Central memory CD4-positive, alpha-beta T cell (primary cell): ENCODE data around the gene GADL1.

ENCODE experiments used
- DNase-seq: peaks from one replicate; pipeline ENCODE4 v3.0.0; 2022

Gene GADL1

DNA sequence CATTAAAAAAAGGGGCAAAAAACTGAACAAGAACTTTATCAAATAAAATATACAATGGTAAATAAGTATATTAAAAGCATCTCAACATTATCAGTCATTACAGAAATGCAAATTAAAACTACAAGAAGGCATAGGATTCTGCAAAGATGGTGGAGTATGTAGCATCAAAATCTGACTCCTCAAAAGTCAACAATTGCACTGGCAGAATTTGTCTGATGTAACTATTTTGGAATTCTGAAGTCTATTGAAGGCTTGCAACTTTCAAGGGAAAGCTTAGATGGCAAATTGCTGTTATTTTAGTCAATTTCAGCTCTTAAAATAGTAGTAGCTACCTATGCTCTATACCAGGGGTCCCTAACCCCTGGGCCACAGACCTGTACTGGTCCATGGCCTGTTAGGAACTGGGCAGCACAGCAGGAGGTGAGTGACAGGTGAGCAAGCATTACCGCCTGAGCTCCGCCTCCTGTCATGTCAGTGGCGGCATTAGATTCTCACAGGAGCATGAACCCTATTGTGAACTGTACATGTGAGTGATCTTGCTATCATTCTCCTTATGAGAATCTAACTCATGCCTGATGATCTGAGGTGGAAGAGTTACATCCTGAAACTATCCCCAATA is 180.5 kb downstream of the GADL1 start:
- no peak for DNase-seq

DNA sequence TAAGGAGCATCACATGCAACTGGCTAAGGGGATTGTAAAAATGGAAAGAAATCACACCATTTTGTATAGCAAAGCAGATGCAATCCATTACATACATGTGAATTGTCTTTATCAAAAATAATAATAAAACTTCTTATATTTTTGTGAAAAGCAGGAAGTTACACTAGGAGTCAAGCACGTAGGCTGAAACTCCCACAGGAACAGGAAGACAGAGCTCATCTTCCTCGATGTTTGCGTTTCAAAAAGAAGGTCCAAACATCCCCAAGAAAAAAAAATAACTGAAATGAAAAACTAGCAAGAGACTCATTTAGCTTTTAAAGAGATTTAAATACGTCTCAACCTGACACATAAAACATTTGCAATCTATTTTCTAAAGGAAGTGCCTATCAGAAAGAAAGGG is 181.5 kb downstream of the GADL1 start:
- DNase-seq, result no peak

DNA sequence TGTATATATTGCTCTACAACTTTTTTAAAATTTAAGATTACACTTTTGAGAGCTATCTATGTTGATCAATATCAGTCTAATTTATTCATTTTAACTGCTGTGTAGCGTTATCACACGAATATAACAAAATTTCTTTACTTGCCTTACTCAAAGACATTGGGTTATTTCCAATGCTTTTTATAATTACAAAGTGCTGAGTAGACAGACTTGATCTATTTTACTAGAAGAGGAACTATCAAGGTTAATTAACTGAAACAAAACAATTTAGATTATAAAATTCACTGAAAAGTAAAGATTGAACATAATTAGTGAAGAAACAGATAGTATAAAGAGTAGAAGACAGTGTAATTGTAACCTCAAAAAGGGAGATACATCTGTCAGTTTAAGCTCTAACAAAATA is 182.6 kb downstream of the GADL1 start:
- DNase-seq, result no peak

DNA sequence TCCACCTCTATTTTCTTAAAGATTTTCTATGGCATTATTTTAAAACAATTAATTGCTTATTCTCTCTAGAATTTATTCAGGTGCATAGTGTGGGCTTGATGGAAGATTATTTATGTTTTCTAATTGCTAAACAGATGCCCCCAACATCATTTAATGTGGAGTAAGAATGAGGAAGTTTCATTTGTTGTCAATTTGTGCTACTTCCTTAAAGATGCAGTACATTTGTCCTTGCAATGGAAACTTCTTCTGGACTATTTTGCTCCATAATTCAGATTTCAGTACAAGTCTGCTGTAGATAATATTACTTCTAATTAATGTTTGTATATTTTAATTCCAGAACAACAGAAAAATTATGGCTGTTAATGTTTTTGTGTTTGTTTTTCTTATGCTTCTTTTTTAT is 183.3 kb downstream of the GADL1 start:
- DNase-seq, result no peak

DNA sequence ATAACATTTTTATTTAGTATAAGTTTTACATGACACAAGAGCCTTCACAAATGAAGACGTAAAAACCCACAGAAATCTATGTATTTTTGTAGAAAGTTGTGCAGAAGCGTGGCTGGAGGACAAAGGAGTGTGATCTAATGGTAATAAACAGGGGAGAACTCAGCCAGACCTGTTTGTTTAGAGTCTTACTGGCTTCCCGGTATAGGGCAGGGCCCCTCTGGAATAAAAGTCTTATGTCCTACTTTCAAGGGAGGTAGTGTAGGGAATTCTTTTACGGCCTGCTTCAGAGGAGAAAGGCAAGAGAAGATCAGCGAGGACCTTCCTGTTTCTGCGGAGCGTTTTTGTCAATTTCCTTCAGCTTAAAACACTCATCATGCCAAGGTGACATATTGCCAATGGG is 184.4 kb downstream of the GADL1 start:
- no peak for DNase-seq

DNA sequence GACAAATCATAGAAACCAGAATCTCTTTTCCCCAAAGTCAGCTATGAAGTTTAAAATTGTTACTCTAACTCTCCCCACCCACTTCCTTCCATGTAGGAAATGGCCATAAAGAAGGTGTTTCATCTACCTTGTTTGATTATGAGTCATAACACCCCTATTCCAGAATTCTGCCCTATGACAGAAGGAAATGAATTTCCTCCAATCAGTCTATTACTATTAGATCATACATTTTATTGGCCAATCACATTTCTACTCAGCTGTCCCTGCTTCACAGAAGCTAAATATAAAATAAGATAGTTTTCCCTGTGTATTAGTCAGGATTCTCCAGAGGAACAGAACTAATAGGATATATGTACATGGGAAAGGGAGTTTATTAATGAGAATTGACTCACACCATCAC is 186.0 kb downstream of the GADL1 start:
- DNase-seq, result no peak

DNA sequence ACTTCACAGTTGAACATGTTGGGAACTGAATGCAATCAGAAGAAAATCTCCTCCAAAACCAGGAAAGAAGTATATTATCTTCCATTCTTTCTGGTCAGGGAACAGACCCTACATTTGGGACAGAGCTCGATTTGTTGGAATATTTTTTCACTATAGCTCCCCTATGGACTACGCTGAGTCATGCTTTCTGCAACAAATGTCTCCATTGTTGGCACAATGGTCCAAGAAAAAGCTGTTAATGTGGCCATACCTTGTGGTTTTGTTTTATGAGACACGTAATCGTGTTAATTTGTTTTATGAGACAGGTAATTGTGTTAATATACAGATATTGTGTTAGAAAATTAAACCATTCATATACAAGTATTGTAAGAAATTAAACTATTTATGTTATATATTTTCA is 186.6 kb downstream of the GADL1 start:
- no peak for DNase-seq

DNA sequence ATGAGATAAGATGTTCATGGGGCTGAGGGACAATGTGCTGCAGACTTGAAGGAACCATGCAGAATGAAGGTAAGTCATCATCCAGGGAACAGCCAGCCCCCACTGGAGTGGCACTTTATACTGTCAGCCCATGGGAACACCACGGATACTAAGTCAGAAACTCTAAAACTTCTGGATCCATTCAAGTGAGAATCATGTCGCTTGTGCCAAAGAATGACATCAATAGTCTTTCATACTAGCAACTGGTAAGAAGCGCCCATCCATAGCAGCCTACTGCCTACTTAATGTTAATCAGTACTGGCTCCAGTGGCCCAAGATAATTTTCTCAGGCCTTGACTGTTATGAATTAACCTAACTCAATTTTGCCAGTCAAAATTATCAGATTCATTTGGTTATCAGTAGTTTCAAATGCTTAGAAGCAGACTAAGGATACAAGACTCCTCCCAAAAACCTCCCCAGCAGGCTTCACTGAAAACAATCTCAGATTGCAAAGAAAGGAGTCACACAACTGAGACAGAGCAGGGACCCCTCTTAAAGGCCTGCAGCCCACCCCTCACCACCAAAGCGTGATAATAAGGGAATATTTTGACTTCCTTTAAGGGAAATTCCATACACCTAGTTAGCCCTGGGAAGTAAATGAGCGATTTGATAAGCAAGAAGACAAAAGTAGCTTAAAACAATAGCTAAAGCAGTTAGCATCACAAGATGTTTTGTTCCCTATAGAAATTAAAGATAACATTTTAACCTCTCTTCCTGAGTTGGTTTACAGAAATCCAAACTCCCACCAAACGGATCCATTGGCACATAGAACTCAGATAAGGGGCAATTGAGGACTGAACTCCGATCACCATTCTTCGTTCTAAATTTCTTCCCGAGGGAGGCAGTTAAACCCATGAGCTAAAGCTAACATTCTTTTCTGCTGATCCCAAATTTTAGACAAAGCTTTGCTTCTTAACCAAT is 189.2 kb downstream of the GADL1 start:
- DNase-seq, result no peak

DNA sequence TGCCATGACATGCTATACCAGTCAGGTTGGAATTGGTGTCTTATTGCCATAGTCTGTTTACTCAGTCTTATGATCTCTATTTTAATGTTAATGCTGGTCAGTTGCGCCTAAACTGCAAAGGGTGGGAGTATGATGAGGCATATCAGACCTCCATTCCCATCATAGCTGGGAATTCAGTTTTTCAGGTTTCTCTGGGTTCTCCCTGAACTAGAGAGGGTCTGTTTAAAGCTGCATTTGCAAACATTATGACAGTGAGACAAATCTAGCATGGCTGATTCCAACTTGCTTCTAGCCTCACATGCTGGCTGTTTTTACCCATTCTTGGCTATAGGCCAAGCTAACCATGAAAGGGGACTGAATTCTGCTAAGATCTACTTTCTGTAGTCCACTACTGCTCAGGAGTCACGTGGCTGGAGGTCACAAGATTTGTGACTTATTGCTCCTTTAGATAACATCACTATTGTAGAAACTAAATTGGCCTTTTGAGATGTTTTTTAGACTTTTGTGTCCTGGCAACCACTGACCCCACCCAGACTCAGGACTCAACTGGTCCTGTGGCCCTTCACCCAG is 191.5 kb downstream of the GADL1 start:
- DNase-seq, result no peak

DNA sequence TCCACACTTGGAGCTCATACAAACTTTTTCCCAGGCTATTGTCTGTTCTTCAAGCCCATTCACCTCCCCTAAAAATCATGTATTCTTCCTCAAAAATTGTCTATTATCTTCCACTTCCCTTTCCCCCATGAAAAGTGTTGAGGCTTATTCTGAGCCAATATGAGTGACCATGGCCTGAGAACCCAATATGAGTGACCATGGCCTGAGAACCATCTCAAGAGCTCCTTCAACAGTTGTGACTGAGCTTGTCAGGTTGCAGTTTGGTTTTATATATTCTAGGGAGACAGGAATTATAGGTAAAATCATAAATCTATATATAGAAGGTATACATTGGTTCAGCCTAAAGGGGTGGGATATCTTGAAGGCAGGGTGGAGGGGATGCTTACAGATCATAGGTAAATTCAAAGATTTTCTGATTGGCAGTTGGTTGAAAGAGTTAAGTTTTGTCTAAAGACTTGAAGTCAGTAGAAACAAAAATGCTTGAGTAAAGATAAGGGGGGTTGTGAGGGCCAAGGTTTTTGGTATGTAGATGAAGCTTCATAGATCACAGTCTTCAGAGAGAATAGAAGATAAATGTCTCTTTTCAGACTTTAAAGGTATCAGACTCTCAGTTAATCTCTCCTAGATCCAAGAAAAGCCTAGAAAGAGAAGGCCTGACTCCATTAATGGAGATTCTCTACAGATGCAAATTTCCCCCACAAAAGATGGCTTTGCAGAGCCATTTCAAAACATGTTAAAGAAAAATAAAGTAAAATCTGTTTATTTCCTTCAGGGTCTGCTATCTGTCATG is 192.2 kb downstream of the GADL1 start:
- DNase-seq, result no peak

DNA sequence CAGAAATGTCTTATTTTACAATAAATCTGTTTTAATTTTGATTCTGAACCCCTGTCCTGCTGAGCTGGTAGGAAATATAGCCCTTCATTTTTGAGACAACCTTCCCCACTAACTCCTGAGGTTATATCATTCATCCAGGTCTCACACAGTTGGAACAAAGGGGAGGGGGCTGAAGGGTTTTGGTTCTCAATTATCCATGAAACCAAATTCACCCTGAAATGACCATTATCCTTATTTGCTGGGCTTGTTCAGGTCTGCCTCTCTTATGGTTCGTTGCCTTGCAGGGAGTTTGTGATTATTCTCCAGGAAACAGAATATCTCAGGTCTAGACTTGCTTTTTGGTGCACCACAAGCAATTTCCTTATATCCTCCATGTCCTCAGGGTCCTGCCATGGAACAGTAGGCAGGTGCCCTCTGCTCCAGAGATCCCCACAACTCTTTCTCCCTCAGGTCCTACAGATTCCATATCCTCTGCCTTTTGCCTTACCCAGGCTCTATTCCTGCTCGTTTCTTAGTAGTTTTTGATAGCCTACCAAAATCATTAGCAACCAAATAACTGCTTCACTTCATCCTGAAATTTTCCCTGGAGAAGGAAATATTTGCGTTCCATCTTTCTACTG is 193.6 kb downstream of the GADL1 start:
- DNase-seq, result no peak

DNA sequence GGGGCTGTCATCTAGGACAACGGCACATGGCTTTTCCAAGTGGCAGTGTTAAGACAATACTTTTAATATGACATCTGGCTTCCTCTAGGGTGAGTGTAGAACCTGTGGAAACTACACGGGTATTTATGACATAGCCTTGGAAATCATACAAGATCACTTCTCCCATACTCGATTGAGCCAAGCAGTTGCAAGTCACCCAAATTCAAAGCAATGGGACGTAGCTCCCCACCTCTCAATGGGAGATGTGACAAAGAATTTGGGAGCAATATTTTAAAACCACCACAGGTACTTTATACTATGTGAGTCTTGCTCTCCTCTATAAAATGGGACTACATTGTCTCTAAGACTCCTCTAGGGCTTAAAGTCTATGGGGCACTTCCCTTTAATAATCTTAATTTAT is 194.5 kb downstream of the GADL1 start:
- no peak for DNase-seq

DNA sequence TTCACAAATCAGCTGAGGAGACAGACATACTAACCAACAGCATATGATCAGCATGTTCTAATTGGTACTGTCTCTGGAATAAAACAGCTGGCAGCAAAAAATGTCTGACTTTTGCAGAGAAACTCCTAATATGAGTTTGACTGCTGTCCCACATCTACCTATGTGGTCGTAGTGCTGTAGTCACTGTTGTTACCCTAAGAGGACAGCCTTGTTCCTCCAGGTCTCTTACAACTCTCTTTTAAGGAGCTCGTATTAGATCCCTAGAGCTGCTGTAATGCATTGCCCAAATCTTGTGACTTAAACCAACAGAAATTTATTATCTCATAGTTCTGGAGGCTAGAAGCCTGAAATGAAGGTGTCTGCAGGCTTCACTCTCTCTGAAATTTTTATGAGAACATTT is 195.9 kb downstream of the GADL1 start:
- DNase-seq, result no peak

DNA sequence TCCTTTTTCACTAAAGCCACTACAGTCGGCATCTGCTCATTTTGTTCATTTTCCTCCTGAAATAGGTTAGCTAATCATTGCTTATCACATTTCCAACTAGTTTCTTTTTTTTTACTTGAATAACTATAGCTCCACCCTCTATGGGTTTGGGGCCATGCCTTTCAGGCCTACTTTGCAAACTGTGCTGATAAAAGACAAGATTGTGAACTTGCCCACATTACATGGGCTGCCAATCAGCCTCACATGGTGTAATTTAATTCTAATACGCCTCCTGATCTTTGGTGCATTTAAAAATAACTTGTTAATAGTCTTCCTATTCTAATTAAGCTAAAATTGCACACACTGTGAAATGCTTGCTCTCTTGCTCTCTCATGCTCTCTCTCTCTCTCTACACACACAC is 197.6 kb downstream of the GADL1 start:
- no peak for DNase-seq

DNA sequence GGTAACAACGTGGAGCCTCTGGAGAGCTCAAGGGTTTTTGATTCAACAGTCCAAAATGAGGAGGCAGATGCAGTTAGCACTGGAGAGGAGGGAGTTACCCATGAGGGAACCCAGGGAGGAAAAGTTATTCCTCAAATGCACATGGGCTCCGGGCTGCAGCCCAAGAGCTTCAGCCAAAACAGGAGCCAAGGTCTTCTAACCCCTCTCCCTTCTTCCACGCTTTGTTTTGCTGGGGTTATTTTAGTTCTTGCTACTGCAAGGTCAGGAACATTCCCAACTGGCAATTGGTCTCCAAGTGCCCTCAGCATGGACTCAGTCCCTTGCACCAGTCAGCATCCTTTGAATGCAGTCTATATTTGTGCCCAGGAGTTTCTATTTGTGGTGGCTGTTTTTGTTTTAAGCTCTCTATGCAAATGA is 198.1 kb downstream of the GADL1 start:
- DNase-seq, result no peak

DNA sequence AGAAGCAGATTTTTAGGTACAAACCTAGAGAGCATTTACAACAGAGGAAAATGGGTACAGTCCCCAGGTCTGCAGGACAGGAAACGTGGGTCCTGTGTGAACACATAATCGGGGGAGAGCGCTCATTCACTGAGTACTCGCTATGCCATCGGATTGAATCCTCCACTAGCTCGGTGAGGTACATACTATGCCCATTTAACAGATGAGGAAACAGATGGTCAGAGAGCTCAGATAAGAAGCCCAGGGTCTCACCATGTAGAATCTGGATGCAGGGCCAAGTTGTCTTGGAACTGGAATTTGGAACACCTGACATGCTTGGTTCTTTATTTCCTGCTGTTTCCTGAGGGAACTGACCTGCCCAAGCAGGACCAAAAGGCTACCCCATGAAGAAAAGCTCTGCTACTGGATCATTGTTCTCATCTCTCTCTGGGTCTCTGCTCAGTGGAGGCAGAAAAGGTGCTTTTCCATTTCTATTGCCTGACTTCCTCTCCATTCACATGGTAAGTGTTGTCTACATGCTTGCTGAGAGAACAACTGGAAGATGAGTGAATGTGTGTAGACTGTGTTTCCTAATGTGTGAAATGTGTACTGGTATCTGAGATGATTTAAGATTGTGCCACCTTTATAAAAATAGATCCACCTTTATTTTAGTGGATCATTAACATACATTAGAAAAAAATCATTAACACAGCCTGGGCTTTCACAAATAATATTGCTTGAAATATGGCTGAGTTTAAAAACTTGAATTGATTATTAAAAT is 199.0 kb downstream of the GADL1 start:
- no peak for DNase-seq

DNA sequence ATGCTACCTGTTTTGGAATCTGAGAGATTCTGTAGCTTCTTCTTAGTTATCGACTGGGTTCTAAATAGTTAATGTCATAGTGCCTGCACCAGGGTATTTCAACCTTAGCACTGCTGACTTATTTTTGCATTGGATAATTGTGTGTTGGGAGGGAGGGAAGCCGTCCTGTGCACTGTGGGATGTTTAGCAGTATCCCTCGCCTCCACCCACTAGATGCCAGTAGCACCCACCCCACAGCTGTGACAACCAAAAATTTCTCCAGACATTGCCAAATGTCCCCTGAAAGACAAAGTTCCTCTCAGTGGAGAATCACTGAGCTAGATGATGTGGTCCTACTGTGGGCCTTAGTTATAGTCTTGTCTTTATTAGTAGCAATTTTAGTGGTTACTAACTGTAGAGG is 199.8 kb downstream of the GADL1 start:
- DNase-seq, result no peak

DNA sequence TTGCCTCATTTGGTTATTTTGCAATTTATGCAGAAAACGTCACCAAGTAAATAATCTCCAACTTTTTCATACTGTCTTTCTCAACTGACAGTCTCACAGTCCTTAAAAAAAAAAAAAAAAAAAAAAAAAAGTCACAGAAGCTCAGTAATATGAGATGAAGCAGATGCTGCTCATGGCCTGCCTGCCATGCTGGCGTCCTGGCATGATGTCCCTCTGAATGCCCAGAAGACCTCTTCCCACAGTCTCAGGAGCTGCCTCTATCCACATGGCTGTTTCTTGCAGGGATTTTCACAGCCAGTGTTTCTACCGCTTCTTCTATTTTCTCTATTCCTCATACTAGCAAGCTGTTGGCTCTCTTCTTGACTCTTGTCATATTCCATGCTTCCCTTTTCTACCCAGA is 200.3 kb downstream of the GADL1 start:
- DNase-seq, result no peak

DNA sequence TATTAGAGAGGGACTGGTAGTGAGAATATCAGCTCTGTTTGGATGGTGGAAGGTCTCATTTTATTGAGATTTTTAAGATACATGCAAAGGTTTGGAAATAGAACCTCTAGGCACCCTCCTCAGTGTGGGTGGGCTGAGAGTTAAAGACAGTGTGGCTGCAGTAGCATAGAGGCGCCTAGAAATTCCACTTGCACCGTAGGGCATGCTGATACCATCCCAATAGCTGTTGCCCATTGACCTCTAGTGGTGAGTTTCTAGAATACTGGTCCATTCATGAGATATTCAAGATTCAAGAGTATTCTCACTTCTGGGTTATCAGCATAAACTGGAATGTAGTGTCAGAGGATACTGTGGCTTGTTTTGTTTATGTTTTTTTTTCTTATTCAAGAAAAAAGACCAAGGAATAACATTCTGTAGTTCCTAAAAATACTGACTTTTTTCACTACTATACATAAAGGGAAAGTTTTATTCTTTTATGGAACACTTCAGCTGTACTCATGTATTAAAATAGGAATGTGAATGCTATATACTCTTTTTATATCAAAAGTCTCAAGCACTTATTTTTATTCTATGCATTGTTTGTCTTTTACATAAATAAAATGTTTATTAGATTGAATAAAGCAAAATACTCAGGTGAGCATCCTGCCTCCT is 200.9 kb downstream of the GADL1 start:
- DNase-seq, result peak; percentile 60

DNA sequence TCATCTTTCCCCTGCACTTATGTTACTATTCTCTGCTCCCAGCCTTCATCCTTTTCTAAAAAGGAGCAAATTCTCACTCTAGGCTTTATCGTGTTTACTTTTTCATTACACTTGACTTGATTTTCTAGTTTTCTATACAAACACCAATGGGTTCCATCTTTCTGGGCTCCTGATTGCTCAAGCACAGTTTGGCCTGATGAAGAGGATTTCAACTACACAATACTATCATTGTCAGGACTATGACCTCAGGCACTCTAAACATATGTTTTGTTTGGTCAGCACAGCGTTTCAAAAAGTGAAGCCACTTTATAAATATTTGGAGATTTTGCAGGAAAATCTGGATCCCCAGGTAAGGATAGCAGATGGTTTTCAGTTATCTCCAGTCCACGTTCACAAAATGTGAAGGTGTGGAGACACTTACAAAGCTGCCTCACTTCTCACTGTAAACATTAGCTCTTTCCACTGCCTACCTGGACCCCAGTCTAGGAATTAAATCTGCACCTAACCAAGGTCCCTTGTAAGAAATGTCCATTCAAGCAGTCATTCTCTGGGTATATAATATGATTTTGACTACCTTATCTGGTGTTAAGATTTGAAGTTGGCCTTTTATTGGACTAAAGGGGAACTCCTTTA is 201.8 kb downstream of the GADL1 start:
- DNase-seq, result no peak

DNA sequence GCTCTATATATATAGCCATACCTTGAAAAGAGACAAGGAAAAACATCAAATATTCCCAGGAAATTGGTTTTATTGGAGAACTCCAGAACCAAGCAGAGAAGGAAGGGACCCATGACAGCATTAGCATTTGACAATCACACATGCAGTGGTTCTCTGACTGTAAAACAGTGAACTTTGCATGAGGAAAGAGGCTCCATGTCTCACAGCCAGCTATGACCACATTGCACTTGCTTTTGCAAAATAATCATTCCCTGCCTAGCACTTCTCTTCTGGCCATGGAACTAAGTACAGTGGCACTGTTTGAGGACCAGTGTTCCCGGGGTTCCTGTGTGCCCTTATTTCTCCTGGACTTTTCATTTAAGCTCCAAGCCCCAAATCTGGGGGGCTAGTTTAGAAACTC is 202.5 kb downstream of the GADL1 start:
- no peak for DNase-seq
